WERI-Rb-1 (cell line): Measurements from ENCODE around the gene RASGRF1.

Experiments used
- DNase-seq: peaks from one replicate; pipeline ENCODE4 v3.0.0-alpha.2; 2020
- H3K27ac ChIP-seq: fragments of 250-450 bp; sonication (Bioruptor Pico); 2 replicates; pipeline ENCODE4 v1.5.1; 2020; ENCODE audit warnings: mild to moderate bottlenecking, moderate library complexity
- H3K27me3 ChIP-seq: fragments of 250-450 bp; sonication (Bioruptor Pico); 2 replicates; pipeline ENCODE4 v1.5.1; 2021; ENCODE audit warnings: mild to moderate bottlenecking, low read depth, moderate library complexity; ENCODE audit not compliant: insufficient read depth, severe bottlenecking
- H3K36me3 ChIP-seq: fragments of 250-450 bp; sonication (Bioruptor Pico); 2 replicates; pipeline ENCODE4 v1.5.1; 2020; ENCODE audit warnings: mild to moderate bottlenecking, moderate library complexity
- H3K4me3 ChIP-seq: 2 replicates; pipeline ENCODE4 v1.5.1; 2011; ENCODE audit warnings: low read depth, mild to moderate bottlenecking, control low read depth, low read length
- H3K9me3 ChIP-seq: fragments of 250-450 bp; sonication (Bioruptor Pico); 2 replicates; pipeline ENCODE4 v1.5.1; 2021; ENCODE audit warnings: mild to moderate bottlenecking, moderate library complexity; ENCODE audit not compliant: severe bottlenecking
- CTCF ChIP-seq: IDR thresholded peaks from 2 replicates; pipeline ENCODE4 v1.5.1; 2011; ENCODE audit warnings: low read depth, mild to moderate bottlenecking, control low read depth, inconsistent platforms, low read length

Gene RASGRF1

GRCh38 chr15:79105141-79105540 is 14.6 kb upstream of the RASGRF1 start:
- no peak for TF ChIP-seq CTCF
- Histone ChIP-seq H3K27me3 (peaks cover 5% of the 10 kb centered on the region), H3K36me3 (no peaks in the 10 kb centered on the region), H3K27ac (no peak overlapping the region), H3K4me3 (no peak overlapping the region), H3K9me3 (no peaks in the 10 kb centered on the region)
- no peak for DNase-seq

GRCh38 chr15:79102595-79102994 is 12.0 kb upstream of the RASGRF1 start:
- no peak for TF ChIP-seq CTCF
- Histone ChIP-seq H3K27ac (no peak overlapping the region), H3K4me3 (no peak overlapping the region), H3K27me3 (peaks cover 5% of the 10 kb centered on the region), H3K9me3 (no peaks in the 10 kb centered on the region), H3K36me3 (no peaks in the 10 kb centered on the region)
- no peak for DNase-seq

GRCh38 chr15:79101866-79102581 is 11.4 kb upstream of the RASGRF1 start:
- H3K27ac ChIP-seq: no peak overlapping the region
- no peak for TF ChIP-seq CTCF
- H3K36me3 ChIP-seq: no peaks in the 10 kb centered on the region
- DNase-seq: no peak
- H3K4me3 ChIP-seq: no peak overlapping the region
- no peaks in the 10 kb centered on the region for H3K9me3 ChIP-seq
- peaks cover 5% of the 10 kb centered on the region for H3K27me3 ChIP-seq

- no peak overlapping the region for H3K4me3 ChIP-seq
- peaks cover 5% of the 10 kb centered on the region for H3K27me3 ChIP-seq
- no peak for TF ChIP-seq CTCF
- no peak for DNase-seq
- H3K27ac ChIP-seq: no peak overlapping the region
- H3K36me3 ChIP-seq: no peaks in the 10 kb centered on the region
- H3K9me3 ChIP-seq: no peaks in the 10 kb centered on the region
Measured at GRCh38 chr15:79099692-79100091, 9.1 kb upstream of the RASGRF1 start.

GRCh38 chr15:79094611-79095021 is 4.0 kb upstream of the RASGRF1 start:
- DNase-seq: no peak
- Histone ChIP-seq H3K4me3 (no peak overlapping the region), H3K27ac (no peak overlapping the region), H3K27me3 (peaks cover 43% of the 10 kb centered on the region), H3K9me3 (no peaks in the 10 kb centered on the region), H3K36me3 (no peaks in the 10 kb centered on the region)
- no peak for TF ChIP-seq CTCF
